Thyroid gland (tissue), 4 donors: ENCODE results near the gene FAM83B. TPM values are rescaled to one million over a fixed set of nuclear protein-coding genes. Genes with fewer than 3 reads are reported as not detected.

Experiments
- DNase-seq, 2 donors: peaks; one replicate each; pipeline ENCODE4 v3.0.0-alpha.2; 2019
- H3K27ac ChIP-seq, 3 donors: fragments of 200-600 bp; sonication (generic); 1 replicate in 2 of 3; 2 replicates in 1 of 3; pipeline ENCODE4 v1.5.1; 2016 to 2019; ENCODE audit warnings: mild to moderate bottlenecking in 1 of 3, moderate library complexity in 1 of 3
- H3K27me3 ChIP-seq: fragments of 200-600 bp; sonication (generic); one replicate; pipeline ENCODE4 v1.5.1; 2019
- H3K36me3 ChIP-seq, 2 donors: fragments of 200-600 bp; sonication (generic); one replicate each; pipeline ENCODE4 v1.5.1; 2016 to 2019
- H3K4me1 ChIP-seq, 2 donors: fragments of 200-600 bp; sonication (generic); one replicate each; pipeline ENCODE4 v1.5.1; 2017 to 2019
- H3K4me3 ChIP-seq, 3 donors: fragments of 200-600 bp; sonication (generic); replicated peaks in 1 of 3; 1 replicate in 2 of 3; 2 replicates in 1 of 3; pipeline ENCODE4 v1.5.1; 2016; ENCODE audit warnings: mild to moderate bottlenecking in 1 of 3
- H3K9me3 ChIP-seq: fragments of 200-600 bp; sonication (generic); one replicate; pipeline ENCODE4 v1.5.1; 2017
- POLR2A ChIP-seq, 2 donors: fragments of 450-650 bp; IDR thresholded peaks; one replicate each; pipeline ENCODE4 v1.6.1; 2017; ENCODE audit warnings: antibody characterized with exemption in 2 of 2, mild to moderate bottlenecking in 2 of 2, moderate library complexity in 1 of 2
- WGBS, 2 donors: methylation state at CpG; one replicate each; pipeline ENCODE4 v1.1.5; 2017; 5-methylcytosine and 5-hydroxymethylcytosine counted together
- intact Hi-C: fragments of 100-400 bp; cut with DNase I; formaldehyde crosslinking; loops from one replicate; pipeline ENCODE4 v1.15.1; 2023
- total RNA-seq, 4 donors: library from RNA; depleted of rRNA; stranded (reverse); fragments of >200 nt; gene quantifications; one replicate each; pipeline ENCODE4 v1.2.3, GENCODE V29; 2016
- TF ChIP-seq, protein P1 (sequence below), 6 experiments: fragments of 200-600 bp in 3 of 6; fragments of 450-650 bp in 3 of 6; sonication (generic) in 3 of 6; IDR thresholded peaks; one replicate each; pipeline ENCODE4 v1.5.1; 2016 to 2019; ENCODE audit warnings: antibody characterized with exemption in 6 of 6, mild to moderate bottlenecking in 2 of 6, inconsistent platforms in 1 of 6, moderate library complexity in 1 of 6

FAM83B gene
- total RNA-seq, 4 donors from 2014 or later = 20.3 to 29.9 (median 23.5) TPM

DNA sequence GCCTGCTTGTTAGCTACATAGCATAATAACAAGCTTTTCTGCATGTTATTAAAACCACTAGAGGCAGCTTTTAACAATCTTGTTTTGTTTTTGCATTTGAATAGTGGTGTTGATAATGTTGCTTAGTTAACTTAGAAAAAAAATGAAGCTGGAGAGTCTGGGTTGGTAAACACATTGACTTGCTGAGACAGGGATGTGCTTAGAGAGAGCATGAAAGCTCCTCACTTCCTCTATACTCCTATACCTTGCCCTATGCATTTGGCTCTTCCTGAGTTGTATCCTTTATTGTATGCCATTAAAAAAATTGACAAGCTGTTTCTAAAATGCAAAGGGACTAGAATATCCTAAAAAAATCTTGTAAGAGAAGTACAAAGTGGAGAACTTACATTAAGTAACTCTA is 13.6 kb downstream of the FAM83B start:
- no peak for TF ChIP-seq POLR2A (IDR thresholded peaks at IDR 0.05)
- TF ChIP-seq, protein P1, sequence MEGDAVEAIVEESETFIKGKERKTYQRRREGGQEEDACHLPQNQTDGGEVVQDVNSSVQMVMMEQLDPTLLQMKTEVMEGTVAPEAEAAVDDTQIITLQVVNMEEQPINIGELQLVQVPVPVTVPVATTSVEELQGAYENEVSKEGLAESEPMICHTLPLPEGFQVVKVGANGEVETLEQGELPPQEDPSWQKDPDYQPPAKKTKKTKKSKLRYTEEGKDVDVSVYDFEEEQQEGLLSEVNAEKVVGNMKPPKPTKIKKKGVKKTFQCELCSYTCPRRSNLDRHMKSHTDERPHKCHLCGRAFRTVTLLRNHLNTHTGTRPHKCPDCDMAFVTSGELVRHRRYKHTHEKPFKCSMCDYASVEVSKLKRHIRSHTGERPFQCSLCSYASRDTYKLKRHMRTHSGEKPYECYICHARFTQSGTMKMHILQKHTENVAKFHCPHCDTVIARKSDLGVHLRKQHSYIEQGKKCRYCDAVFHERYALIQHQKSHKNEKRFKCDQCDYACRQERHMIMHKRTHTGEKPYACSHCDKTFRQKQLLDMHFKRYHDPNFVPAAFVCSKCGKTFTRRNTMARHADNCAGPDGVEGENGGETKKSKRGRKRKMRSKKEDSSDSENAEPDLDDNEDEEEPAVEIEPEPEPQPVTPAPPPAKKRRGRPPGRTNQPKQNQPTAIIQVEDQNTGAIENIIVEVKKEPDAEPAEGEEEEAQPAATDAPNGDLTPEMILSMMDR (IDR thresholded peaks at IDR 0.05) = no peak
- no peaks in the 10 kb centered on the region for H3K36me3 ChIP-seq
- H3K27ac ChIP-seq = no peak overlapping the region
- no peak for DNase-seq
- no peaks in the 10 kb centered on the region for H3K9me3 ChIP-seq
- intact Hi-C loops = no loop called here
- no peak overlapping the region for H3K4me3 ChIP-seq
- H3K4me1 ChIP-seq = peaks cover 12 to 22% of the 10 kb centered on the region in 2 donors
- H3K27me3 ChIP-seq = no peaks in the 10 kb centered on the region

DNA sequence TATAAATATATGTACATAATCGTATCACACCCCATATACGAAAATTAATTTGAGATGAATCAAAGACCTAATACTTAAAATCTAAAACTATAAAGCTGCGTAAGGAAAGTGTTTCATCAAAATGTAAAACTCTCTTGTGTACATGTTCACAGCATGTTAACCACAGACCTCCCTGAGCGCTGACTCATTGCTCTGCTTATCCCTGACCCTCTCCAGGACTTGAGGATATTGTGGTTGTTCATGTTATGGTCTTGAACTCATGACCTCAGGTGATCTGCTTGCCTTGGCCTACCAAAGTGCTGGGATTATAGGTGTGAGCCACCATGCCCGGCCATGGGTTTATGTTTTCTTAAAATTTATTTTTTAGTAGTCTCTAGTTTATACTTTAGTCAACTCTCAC is 14.2 kb downstream of the FAM83B start:
- DNase-seq = no peak
- TF ChIP-seq, protein P1 (IDR thresholded peaks at IDR 0.05) = no peak
- TF ChIP-seq POLR2A (IDR thresholded peaks at IDR 0.05) = no peak
- H3K36me3 ChIP-seq = no peaks in the 10 kb centered on the region
- H3K27ac ChIP-seq = no peak overlapping the region
- no peak overlapping the region for H3K4me3 ChIP-seq
- H3K27me3 ChIP-seq = no peaks in the 10 kb centered on the region
- H3K4me1 ChIP-seq = peaks cover 9 to 17% of the 10 kb centered on the region in 2 donors
- intact Hi-C loops = no loop called here
- WGBS, 2 donors = 92 to 96% methylated on average over 5 of the region's 5 CpGs
- no peaks in the 10 kb centered on the region for H3K9me3 ChIP-seq

DNA sequence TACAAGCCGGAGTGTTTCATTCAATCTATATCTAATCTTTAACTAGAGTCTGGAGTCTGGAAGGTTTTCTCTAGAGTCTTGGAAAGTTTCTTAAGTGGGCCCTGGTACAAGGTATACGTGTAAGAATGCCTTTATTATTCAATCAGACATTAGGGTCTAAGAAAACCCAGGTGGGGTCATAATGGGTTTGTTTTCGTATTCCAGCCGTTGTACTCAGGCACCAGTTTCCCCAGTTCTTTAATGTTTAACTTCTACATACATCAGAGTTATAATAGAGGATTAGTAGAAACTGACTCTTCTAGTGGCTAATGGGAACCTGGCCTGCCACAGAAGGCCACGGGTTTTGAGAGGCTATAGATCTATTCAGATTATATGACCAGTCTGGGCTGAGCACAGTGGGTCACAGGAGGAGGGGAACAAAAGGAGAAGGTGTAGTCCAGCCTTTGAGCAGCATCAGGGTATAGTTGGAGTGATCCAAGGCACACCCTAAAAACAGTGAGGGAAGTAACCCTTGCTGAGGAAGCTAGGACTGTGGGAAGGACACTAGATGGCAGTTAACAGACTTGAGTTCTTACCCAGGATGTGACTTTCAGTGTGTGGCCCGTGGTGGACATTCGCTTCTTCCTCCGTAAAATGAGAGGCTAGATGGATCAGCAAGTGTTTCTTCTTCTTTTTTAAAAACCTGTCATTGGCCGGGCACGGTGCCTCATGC is 15.5 kb downstream of the FAM83B start:
- 92 to 93% methylated on average over 10 of the region's 10 CpGs for WGBS, 2 donors
- TF ChIP-seq, protein P1 (IDR thresholded peaks at IDR 0.05) = no peak
- no peak for TF ChIP-seq POLR2A (IDR thresholded peaks at IDR 0.05)
- H3K27ac ChIP-seq = no peak overlapping the region

DNA sequence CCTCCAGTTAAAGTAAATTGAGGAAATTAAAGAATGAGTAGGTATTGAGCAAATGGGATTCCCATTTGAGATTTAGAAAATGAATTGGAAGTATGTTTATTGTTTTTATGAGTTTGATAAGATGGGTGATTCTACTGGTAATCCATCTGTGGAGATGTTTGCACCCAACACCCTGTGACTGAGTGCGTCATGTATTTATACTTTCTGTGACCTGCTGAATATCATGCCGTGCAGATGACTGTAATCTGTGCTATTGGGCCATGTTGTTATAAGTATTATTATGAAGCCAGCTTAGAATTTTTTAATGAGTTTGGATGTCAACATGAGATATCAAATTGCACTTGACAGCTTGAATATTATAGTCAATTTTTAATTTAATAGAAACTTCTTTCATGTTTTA is 17.7 kb downstream of the FAM83B start:
- H3K36me3 ChIP-seq = no peaks in the 10 kb centered on the region
- no peak for DNase-seq
- 80 to 92% methylated on average over 2 of the region's 2 CpGs for WGBS, 2 donors
- H3K4me1 ChIP-seq = no peaks in the 10 kb centered on the region
- no peaks in the 10 kb centered on the region for H3K9me3 ChIP-seq
- no peak overlapping the region for H3K27ac ChIP-seq
- H3K4me3 ChIP-seq = no peak overlapping the region
- intact Hi-C loops = no loop called here
- TF ChIP-seq, protein P1 (IDR thresholded peaks at IDR 0.05) = no peak
- no peak for TF ChIP-seq POLR2A (IDR thresholded peaks at IDR 0.05)
- H3K27me3 ChIP-seq = no peaks in the 10 kb centered on the region

More for the DNA sequence above, 15.5 kb downstream of the FAM83B start:
- H3K4me1 ChIP-seq = peaks cover 4 to 8% of the 10 kb centered on the region in 2 donors
- no peak overlapping the region for H3K4me3 ChIP-seq
- no peak for DNase-seq
- no peaks in the 10 kb centered on the region for H3K27me3 ChIP-seq
- intact Hi-C loops = no loop called here
- no peaks in the 10 kb centered on the region for H3K36me3 ChIP-seq
- no peaks in the 10 kb centered on the region for H3K9me3 ChIP-seq

DNA sequence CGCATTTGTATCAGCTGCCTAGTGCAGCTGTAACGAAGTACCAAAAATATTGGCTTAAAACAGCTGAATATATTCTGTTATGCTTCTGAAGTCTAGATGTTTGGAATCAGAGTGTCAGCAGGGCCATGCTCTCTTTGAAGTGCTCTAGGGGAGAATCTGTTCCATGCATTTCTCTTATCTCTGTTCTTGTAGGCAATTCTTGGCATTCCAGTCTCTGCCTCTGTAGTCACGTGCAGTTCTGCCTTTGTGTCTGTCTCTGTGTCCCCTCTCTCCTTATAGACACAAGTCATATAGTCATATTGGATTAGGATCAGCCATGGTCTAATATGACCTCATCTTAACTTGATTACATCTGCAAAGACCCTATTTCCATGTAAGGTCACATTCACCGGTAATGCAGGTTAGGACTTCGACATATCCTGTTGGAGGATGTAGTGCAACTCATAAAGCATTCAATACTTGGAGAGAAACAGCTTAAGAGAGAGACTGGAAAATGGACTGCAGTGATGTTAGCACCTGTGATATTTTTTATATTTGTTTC is 18.6 kb downstream of the FAM83B start:
- no peak for TF ChIP-seq POLR2A (IDR thresholded peaks at IDR 0.05)
- TF ChIP-seq, protein P1 (IDR thresholded peaks at IDR 0.05) = no peak

More for the DNA sequence above, 18.6 kb downstream of the FAM83B start:
- Histone ChIP-seq H3K4me1 (no peaks in the 10 kb centered on the region), H3K27ac (no peak overlapping the region), H3K4me3 (no peak overlapping the region), H3K36me3 (no peaks in the 10 kb centered on the region), H3K27me3 (no peaks in the 10 kb centered on the region), H3K9me3 (no peaks in the 10 kb centered on the region)
- intact Hi-C loops = no loop called here
- no peak for DNase-seq
- WGBS, 2 donors = 82 to 86% methylated on average over 5 of the region's 5 CpGs
